Measurements from ENCODE around the gene SLC12A7. TPM values are rescaled to one million over a fixed set of nuclear protein-coding genes. Genes with fewer than 3 reads are reported as not detected.
A peak's percentile ranks its signal among the peaks of the same experiment; 100 is the strongest.

SLC12A7 gene
- total RNA-seq, 4 donors from 2014 or later = 8.6 to 29.0 (median 21.5) TPM

GRCh38 chr5:1131726-1132125 is 19.9 kb upstream of the SLC12A7 start:
- TF ChIP-seq EP300 (IDR thresholded peaks at IDR 0.05) (no peak), POLR2A (IDR thresholded peaks at IDR 0.05) (no peak), CTCF (IDR thresholded peaks at IDR 0.05) (no peak), POLR2AphosphoS5 (IDR thresholded peaks at IDR 0.05) (no peak)
- H3K4me3 ChIP-seq = no peak overlapping the region
- H3K27me3 ChIP-seq = peaks cover 22% of the 10 kb centered on the region
- DNase-seq (ENCODE audit: low spot score in 2 of 2) = no peak
- no peaks in the 10 kb centered on the region for H3K36me3 ChIP-seq
- WGBS = 79% methylated on average over 6 of the region's 11 CpGs
- H3K27ac ChIP-seq = no peak overlapping the region
- H3K9me3 ChIP-seq = no peaks in the 10 kb centered on the region
- peaks cover 44% of the 10 kb centered on the region for H3K4me1 ChIP-seq

- TF ChIP-seq CTCF (IDR thresholded peaks at IDR 0.05) (no peak), POLR2AphosphoS5 (IDR thresholded peaks at IDR 0.05) (no peak), POLR2A (IDR thresholded peaks at IDR 0.05) (no peak), EP300 (IDR thresholded peaks at IDR 0.05) (no peak)
- Histone ChIP-seq H3K9me3 (no peaks in the 10 kb centered on the region), H3K36me3 (no peaks in the 10 kb centered on the region), H3K27ac (no peak overlapping the region), H3K4me1 (peaks cover 44% of the 10 kb centered on the region), H3K4me3 (no peak overlapping the region), H3K27me3 (peaks cover 22% of the 10 kb centered on the region)
- no peak for DNase-seq (ENCODE audit: low spot score in 2 of 2)
- no CpG with 5 or more reads among the region's 14 CpGs for WGBS
Measured at GRCh38 chr5:1131191-1131621, 19.3 kb upstream of the SLC12A7 start.

GRCh38 chr5:1130218-1130946 is 18.5 kb upstream of the SLC12A7 start:
- Histone ChIP-seq H3K27ac (peak overlapping the region; percentile 4), H3K9me3 (no peaks in the 10 kb centered on the region), H3K27me3 (peaks cover 22% of the 10 kb centered on the region), H3K36me3 (no peaks in the 10 kb centered on the region), H3K4me1 (peaks cover 46% of the 10 kb centered on the region), H3K4me3 (no peak overlapping the region)
- DNase-seq (ENCODE audit: low spot score in 2 of 2) = no peak
- TF ChIP-seq POLR2A (IDR thresholded peaks at IDR 0.05) = no peak
- no peak for TF ChIP-seq EP300 (IDR thresholded peaks at IDR 0.05)
- no peak for TF ChIP-seq POLR2AphosphoS5 (IDR thresholded peaks at IDR 0.05)
- TF ChIP-seq CTCF (IDR thresholded peaks at IDR 0.05) = no peak
- 48% methylated on average over 14 of the region's 26 CpGs for WGBS

- no peak overlapping the region for H3K4me3 ChIP-seq
- TF ChIP-seq CTCF (IDR thresholded peaks at IDR 0.05) = no peak
- TF ChIP-seq POLR2A (IDR thresholded peaks at IDR 0.05) = no peak
- TF ChIP-seq POLR2AphosphoS5 (IDR thresholded peaks at IDR 0.05) = no peak
- H3K27me3 ChIP-seq = peaks cover 22% of the 10 kb centered on the region
- peaks cover 50% of the 10 kb centered on the region for H3K4me1 ChIP-seq
- no peaks in the 10 kb centered on the region for H3K36me3 ChIP-seq
- no peak for DNase-seq (ENCODE audit: low spot score in 2 of 2)
- 47% methylated on average over 8 of the region's 9 CpGs for WGBS
- H3K27ac ChIP-seq = no peak overlapping the region
- no peaks in the 10 kb centered on the region for H3K9me3 ChIP-seq
Measured at GRCh38 chr5:1129711-1130055, 17.8 kb upstream of the SLC12A7 start.

- Histone ChIP-seq H3K9me3 (no peaks in the 10 kb centered on the region), H3K4me3 (no peak overlapping the region), H3K27me3 (peaks cover 22% of the 10 kb centered on the region), H3K4me1 (peaks cover 55% of the 10 kb centered on the region), H3K36me3 (no peaks in the 10 kb centered on the region), H3K27ac (no peak overlapping the region)
- DNase-seq (ENCODE audit: low spot score in 2 of 2) = no peak
- 86% methylated on average over 2 of the region's 24 CpGs for WGBS
- no peak for TF ChIP-seq POLR2AphosphoS5 (IDR thresholded peaks at IDR 0.05)
- TF ChIP-seq CTCF (IDR thresholded peaks at IDR 0.05) = no peak
- no peak for TF ChIP-seq POLR2A (IDR thresholded peaks at IDR 0.05)
- TF ChIP-seq EP300 (IDR thresholded peaks at IDR 0.05) = no peak
Measured at GRCh38 chr5:1128977-1129710, 17.3 kb upstream of the SLC12A7 start.

Data from suprapubic skin (tissue), 4 donors.